ENCODE data around the gene EPS8L1. TPM values are rescaled to one million over a fixed set of nuclear protein-coding genes. Genes with fewer than 3 reads are reported as not detected.
A peak's percentile ranks its signal among the peaks of the same experiment; 100 is the strongest.

EPS8L1 gene
- total RNA-seq, 1 experiment from 2014 or later: 62.1 TPM

DNA sequence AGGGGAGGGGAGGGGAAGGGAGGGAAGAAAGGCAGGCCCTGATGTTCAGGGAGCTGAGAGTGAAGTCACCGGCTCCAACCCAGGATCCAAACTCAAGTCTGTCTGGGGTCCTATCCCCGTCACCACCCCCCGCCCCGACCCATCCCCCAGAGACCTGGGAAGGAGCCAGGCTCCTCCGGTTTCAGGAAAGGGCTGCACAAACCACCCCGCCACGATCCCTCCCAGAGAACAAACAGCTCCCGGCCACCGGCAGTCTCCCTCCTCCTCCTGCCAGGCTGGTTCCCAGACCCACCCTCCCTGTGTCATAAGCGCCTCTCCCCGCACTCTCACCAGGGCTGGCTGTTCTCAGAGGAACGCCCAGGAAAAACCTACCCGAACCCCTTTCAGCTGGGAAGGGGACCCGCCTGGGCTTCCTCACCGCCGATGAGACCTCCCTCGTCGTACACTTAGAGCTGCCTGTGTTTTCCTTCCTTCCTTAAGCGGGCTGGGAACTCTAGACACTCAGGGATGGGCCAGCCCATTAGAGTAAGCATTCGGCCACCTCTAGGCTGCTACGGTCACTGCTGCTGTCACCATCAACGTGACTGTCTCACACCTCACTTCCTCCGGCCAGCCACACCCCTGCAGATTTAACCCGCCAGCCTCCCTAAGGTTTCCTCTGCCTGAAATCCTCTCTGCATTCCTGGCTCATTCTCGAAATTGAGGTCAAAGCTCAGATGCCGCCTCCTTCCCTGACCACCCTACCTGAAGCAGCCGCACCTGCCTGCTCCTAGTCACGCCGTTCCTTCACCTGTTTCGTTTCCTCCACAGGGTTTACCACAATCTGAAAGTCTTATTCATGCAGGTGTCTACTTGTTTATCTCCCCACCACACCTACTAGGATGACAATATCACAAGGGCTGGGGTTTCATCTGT lies 6.5 kb upstream of the EPS8L1 start:
- no peaks in the 10 kb centered on the region for H3K79me2 ChIP-seq (ENCODE audit: insufficient read depth, low read length)
- no peaks in the 10 kb centered on the region for H3K36me3 ChIP-seq (ENCODE audit: control insufficient read depth in 1 of 2, insufficient read depth in 2 of 2, low read length in 2 of 2)
- ChIA-PET POLR2A (no interaction called here), RAD21 (ENCODE audit: low non-redundant PET in 1 of 2, low total read pairs in 2 of 2, uncharacterized antibody in 2 of 2, unreplicated experiment in 2 of 2) (no interaction called here), CTCF (interaction anchor here (1.3 kb wide), 2 partner anchors 11 to 188 kb away, joined by 3 read pairs; no protein-coding TSS in a partner anchor)
- H3K27ac ChIP-seq (ENCODE audit: low read depth, low read length): peak overlapping the region; percentile 41
- peak overlapping the region; percentile 99 for H3K4me2 ChIP-seq (ENCODE audit: low read length)
- H4K20me1 ChIP-seq (ENCODE audit: insufficient read depth): no peaks in the 10 kb centered on the region
- no peaks in the 10 kb centered on the region for H3K9me2 ChIP-seq (ENCODE audit: insufficient read depth)
- peak overlapping the region; percentile 14 for H2AFZ ChIP-seq (ENCODE audit: low read depth, low read length, poor library complexity, severe bottlenecking)
- H3K4me3 ChIP-seq (replicated peaks in 1 of 2; ENCODE audit: low read depth in 1 of 2, low read length in 2 of 2): peak overlapping the region; percentile 50 to 70
- intact Hi-C loops (cut with micrococcal nuclease): no loop called here
- peak; percentile 84 for ATAC-seq
- H3K9ac ChIP-seq (ENCODE audit: low read length): peak overlapping the region; percentile 67
- H3K27me3 ChIP-seq (ENCODE audit: insufficient read depth, low read length): no peaks in the 10 kb centered on the region
- no peaks in the 10 kb centered on the region for H3K9me3 ChIP-seq (ENCODE audit: control insufficient read depth in 1 of 2, insufficient read depth in 1 of 2, low read depth in 1 of 2, low read length in 2 of 2)
- BruUV-seq (replicated peaks): TSS peak; percentile 59
- peaks cover 31 to 35% of the 10 kb centered on the region in 2 experiments for H3K4me1 ChIP-seq (ENCODE audit: control insufficient read depth in 1 of 2, insufficient read depth in 2 of 2, low read length in 2 of 2)
- no peak for DNase-seq (ENCODE audit: low read depth, low spot score)
- no peak for TF ChIP-seq ELF1 (IDR thresholded peaks at IDR 0.05; ENCODE audit: borderline replicate concordance, low read depth)
- TF ChIP-seq, protein P1, sequence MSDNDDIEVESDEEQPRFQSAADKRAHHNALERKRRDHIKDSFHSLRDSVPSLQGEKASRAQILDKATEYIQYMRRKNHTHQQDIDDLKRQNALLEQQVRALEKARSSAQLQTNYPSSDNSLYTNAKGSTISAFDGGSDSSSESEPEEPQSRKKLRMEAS (IDR thresholded peaks at IDR 0.05): peak; percentile 82
- TF ChIP-seq, protein P2, sequence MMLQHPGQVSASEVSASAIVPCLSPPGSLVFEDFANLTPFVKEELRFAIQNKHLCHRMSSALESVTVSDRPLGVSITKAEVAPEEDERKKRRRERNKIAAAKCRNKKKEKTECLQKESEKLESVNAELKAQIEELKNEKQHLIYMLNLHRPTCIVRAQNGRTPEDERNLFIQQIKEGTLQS (IDR thresholded peaks at IDR 0.05): no peak
- TF ChIP-seq JUND (IDR thresholded peaks at IDR 0.05): no peak
- TF ChIP-seq SP1 (IDR thresholded peaks at IDR 0.05; ENCODE audit: low read depth): 0 out of 2 replicates have a peak, but pooled peaks have one; percentile 30
- TF ChIP-seq EGR1 (IDR thresholded peaks at IDR 0.05; ENCODE audit: low read depth): no peak
- no peak for TF ChIP-seq ZFX (IDR thresholded peaks at IDR 0.05)
- no peak for TF ChIP-seq RAD21 (IDR thresholded peaks at IDR 0.05; ENCODE audit: low read depth)
- no peak for TF ChIP-seq POLR2A (IDR thresholded peaks at IDR 0.05; ENCODE audit: borderline replicate concordance, extremely low read depth, insufficient read depth, insufficient read length)
- peak; percentile 6; the same call in 1 of the 2 replicates for TF ChIP-seq FOSL1 (IDR thresholded peaks at IDR 0.05; ENCODE audit: low read depth)
- no peak for TF ChIP-seq TCF7L2 (IDR thresholded peaks at IDR 0.05; ENCODE audit: borderline replicate concordance, extremely low read depth, insufficient read depth, insufficient read length)
- no peak for TF ChIP-seq ZBTB33 (IDR thresholded peaks at IDR 0.05; ENCODE audit: extremely low read depth, insufficient replicate concordance, low read length)
- TF ChIP-seq CEBPB (IDR thresholded peaks at IDR 0.05; ENCODE audit: low read depth): no peak
- TF ChIP-seq EZH2phosphoT487 (IDR thresholded peaks at IDR 0.05; ENCODE audit: borderline replicate concordance): no peak
- no peak for TF ChIP-seq REST (IDR thresholded peaks at IDR 0.05; ENCODE audit: low read depth)
- no peak for TF ChIP-seq YY1 (IDR thresholded peaks at IDR 0.05; ENCODE audit: extremely low read depth, insufficient replicate concordance, low read depth, low read length)
- TF ChIP-seq SRF (IDR thresholded peaks at IDR 0.05; ENCODE audit: low read depth): no peak
- no peak for TF ChIP-seq CBX3 (IDR thresholded peaks at IDR 0.05; ENCODE audit: low read depth)
- TF ChIP-seq ZNF274 (IDR thresholded peaks at IDR 0.05; ENCODE audit: low read depth, low read length): no peak
- TF ChIP-seq POLR2AphosphoS5 (IDR thresholded peaks at IDR 0.05; ENCODE audit: low read depth, low read length): peak; percentile 60

All from HCT116 (cell line).